ENCODE data around the gene HOMEZ. TPM values are rescaled to one million over a fixed set of nuclear protein-coding genes. Genes with fewer than 3 reads are reported as not detected.
A peak's percentile ranks its signal among the peaks of the same experiment; 100 is the strongest.
"Not testable (repeated sequence)": the region's sequence is repeated elsewhere in the genome, so short reads cannot be mapped to it uniquely, and the experiment has no call there.

The HOMEZ gene
- total RNA-seq, 4 donors from 2014 or later, result 13.0 to 16.5 (median 15.0) TPM

DNA sequence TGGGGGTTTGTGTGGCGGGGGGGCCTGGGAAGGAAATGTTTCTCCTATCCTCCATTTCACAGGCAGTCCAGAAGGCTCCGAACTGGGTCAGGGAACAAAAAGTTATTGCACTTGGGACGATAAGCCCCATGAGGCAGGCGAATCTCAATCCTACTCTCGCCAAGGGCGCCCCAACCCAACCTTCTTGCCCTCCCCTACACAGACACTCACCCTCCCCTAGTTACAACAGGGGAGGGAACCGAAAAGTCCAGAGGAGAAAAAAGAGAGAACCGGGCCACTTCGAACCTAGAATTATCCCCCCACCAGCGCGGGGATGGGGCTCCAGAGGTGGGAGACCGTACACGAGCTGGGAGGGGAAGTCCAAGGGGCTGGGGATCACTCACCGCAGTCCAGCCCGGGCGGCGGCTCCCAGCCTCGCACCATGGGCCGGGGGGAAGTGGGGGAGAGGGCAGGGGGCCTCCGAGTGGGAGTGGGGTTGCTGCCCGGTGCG, 357 bp downstream of the HOMEZ start:
- TF ChIP-seq POLR2A (IDR thresholded peaks at IDR 0.05), result no peak
- TF ChIP-seq, protein P1, sequence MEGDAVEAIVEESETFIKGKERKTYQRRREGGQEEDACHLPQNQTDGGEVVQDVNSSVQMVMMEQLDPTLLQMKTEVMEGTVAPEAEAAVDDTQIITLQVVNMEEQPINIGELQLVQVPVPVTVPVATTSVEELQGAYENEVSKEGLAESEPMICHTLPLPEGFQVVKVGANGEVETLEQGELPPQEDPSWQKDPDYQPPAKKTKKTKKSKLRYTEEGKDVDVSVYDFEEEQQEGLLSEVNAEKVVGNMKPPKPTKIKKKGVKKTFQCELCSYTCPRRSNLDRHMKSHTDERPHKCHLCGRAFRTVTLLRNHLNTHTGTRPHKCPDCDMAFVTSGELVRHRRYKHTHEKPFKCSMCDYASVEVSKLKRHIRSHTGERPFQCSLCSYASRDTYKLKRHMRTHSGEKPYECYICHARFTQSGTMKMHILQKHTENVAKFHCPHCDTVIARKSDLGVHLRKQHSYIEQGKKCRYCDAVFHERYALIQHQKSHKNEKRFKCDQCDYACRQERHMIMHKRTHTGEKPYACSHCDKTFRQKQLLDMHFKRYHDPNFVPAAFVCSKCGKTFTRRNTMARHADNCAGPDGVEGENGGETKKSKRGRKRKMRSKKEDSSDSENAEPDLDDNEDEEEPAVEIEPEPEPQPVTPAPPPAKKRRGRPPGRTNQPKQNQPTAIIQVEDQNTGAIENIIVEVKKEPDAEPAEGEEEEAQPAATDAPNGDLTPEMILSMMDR (IDR thresholded peaks at IDR 0.05), result no peak
- Histone ChIP-seq H3K9me3 (no peaks in the 10 kb centered on the region), H3K4me1 (peaks cover 8 to 21% of the 10 kb centered on the region in 2 donors), H3K36me3 (no peaks in the 10 kb centered on the region), H3K27ac (peak overlapping the region; percentile 83 to 96 (median 91)), H3K4me3 (replicated peaks in 1 of 3) (peak overlapping the region; percentile 60 to 96 (median 81)), H3K27me3 (no peaks in the 10 kb centered on the region)
- 0% methylated on average over 8 to 22 of the region's 22 CpGs for WGBS, 2 donors
- intact Hi-C loops (cut with DNase I), result no loop called here
- DNase-seq, result peak in 1 of 2 donors; percentile 15

DNA sequence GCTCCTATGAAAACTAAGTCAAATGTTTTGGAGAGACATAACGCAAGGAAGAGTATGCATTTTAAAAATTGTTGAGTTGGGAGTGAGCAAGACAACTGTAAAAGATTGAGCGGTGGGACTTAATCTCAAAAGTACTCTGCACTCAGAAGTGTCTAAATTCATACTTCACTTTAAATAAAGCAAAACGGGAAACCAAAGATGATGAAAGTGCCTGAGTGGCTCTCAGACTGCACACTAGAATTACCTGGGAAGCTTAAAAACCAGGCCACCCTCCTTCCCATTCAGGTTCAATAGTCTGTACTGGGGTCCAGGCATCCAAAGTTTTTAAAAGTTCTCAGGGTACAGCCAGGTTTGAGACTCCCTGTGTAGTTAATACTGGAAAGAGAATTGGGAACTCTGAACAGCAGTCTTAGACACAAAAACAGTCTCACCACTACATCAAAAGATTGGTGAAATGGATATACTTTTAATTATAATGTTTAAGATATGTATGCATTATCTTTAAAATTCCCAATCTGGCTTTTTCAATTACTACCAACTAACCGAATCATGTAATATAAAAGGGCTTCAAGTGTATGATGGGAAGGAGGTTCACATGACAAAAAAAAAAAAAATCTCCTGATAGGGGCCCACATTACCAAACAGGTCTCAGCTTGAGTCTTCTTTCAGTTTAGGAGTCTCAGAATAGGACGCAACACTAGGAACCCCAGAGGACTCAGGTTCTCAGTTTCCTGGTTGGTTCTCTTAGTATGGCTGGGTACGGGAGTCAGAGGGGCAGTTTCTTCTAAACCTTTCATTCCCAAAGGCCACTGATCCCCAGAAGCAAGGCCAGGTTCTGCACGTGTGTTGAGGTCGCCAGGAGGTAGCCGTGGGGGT, 1.0 kb downstream of the HOMEZ start:
- intact Hi-C loops (cut with DNase I), result no loop called here
- peaks cover 8 to 21% of the 10 kb centered on the region in 2 donors for H3K4me1 ChIP-seq
- no peaks in the 10 kb centered on the region for H3K36me3 ChIP-seq
- WGBS, 2 donors, result 29 to 30% methylated on average over 9 of the region's 9 CpGs
- peak overlapping the region; percentile 60 to 96 (median 81) for H3K4me3 ChIP-seq (replicated peaks in 1 of 3)
- no peaks in the 10 kb centered on the region for H3K27me3 ChIP-seq
- no peak for DNase-seq
- TF ChIP-seq POLR2A (IDR thresholded peaks at IDR 0.05), result no peak
- TF ChIP-seq, protein P1 (IDR thresholded peaks at IDR 0.05), result no peak
- no peaks in the 10 kb centered on the region for H3K9me3 ChIP-seq
- peak overlapping the region; percentile 83 to 96 (median 91) for H3K27ac ChIP-seq

DNA sequence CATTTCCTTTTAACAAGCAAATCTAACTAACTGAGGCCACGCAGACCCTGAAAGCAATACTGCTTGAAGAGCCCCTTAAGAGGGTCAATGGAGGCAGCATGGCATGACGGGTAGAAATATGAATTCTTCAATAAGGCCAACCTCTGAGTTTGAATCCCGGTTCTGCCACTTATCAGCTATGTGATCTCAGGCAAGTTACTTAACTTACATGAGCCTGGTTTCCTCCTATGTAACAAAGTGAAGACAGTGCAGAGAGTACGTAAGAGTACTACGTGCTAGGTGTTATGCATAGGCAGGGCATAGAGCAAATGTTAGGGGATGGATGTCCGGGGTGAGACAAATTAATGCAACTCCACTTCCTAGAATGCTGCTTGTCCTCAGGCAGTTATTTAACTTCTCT, 4.7 kb downstream of the HOMEZ start:
- Histone ChIP-seq H3K36me3 (peaks cover 0 to 6% of the 10 kb centered on the region in 2 donors), H3K4me3 (replicated peaks in 1 of 3) (no peak overlapping the region), H3K4me1 (peaks cover 4 to 12% of the 10 kb centered on the region in 2 donors), H3K9me3 (no peaks in the 10 kb centered on the region), H3K27me3 (no peaks in the 10 kb centered on the region), H3K27ac (no peak overlapping the region)
- intact Hi-C loops (cut with DNase I), result no loop called here
- 93 to 98% methylated on average over 6 of the region's 6 CpGs for WGBS, 2 donors
- TF ChIP-seq, protein P1 (IDR thresholded peaks at IDR 0.05), result no peak
- no peak for TF ChIP-seq POLR2A (IDR thresholded peaks at IDR 0.05)
- DNase-seq, result no peak

DNA sequence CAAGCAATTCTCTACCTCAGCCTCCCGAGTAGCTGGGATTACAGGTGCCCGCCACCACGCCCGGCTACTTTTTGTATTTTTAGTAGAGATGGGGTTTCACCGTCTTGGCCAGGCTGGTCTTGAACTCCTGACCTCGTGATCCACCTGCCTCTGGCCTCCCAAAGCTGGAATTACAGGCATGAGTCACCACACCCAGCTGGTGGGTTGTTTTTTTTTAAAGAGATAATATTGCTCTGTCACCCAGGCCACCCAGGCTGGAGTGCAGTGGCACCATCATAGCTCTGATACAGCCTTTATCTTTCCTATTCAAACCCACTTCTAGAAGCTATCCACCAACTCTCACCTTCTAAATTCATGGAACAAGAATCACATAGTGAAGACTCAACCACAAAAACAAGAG, 8.0 kb downstream of the HOMEZ start:
- H3K27ac ChIP-seq; intact Hi-C loops (cut with DNase I); H3K36me3 ChIP-seq; H3K4me1 ChIP-seq; DNase-seq; H3K9me3 ChIP-seq; H3K4me3 ChIP-seq (replicated peaks in 1 of 3); H3K27me3 ChIP-seq: not testable (repeated sequence)
- WGBS, 2 donors, result 93 to 98% methylated on average over 6 of the region's 6 CpGs

DNA sequence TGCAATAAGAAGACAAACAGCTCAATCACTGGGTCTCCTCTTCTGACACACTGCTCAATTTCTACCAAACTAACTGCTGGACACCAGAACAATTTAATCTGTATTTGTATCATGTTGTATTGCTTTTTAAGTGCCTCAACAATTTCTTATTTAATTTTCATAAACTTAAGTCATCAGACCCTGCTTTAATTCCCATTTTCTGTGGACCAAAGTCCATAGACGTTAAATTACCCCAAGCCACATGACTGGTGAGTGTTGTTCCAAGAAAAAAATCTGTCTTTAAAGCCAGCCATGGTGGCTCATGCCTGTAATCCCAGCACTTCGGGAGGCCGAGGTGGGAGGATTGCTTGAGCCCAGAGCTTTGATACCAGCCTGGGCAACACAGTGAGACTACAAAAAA, 8.7 kb downstream of the HOMEZ start:
- Histone ChIP-seq H3K4me3 (replicated peaks in 1 of 3) (no peak overlapping the region), H3K4me1 (no peaks in the 10 kb centered on the region), H3K36me3 (peaks cover 0 to 9% of the 10 kb centered on the region in 2 donors), H3K27ac (no peak overlapping the region), H3K27me3 (no peaks in the 10 kb centered on the region), H3K9me3 (no peaks in the 10 kb centered on the region)
- WGBS, 2 donors, result 89 to 92% methylated on average over 3 of the region's 3 CpGs
- intact Hi-C loops (cut with DNase I), result no loop called here
- TF ChIP-seq, protein P1 (IDR thresholded peaks at IDR 0.05), result no peak
- no peak for TF ChIP-seq POLR2A (IDR thresholded peaks at IDR 0.05)
- DNase-seq, result no peak
